Kidney epithelial cell (primary cell): Measurements from ENCODE around the gene MMEL1. TPM values are rescaled to one million over a fixed set of nuclear protein-coding genes. Genes with fewer than 3 reads are reported as not detected.
"Not testable (repeated sequence)": the region's sequence is repeated elsewhere in the genome, so short reads cannot be mapped to it uniquely, and the experiment has no call there.

Experiments used
- DNase-seq: peaks from one replicate; pipeline ENCODE4 v3.0.0-alpha.2; 2010; ENCODE audit warnings: low read depth
- H3K27me3 ChIP-seq: 2 replicates; pipeline ENCODE4 v1.6.0; 2011; ENCODE audit warnings: low read length; ENCODE audit not compliant: control insufficient read depth, insufficient read depth
- H3K36me3 ChIP-seq: 2 replicates; pipeline ENCODE4 v1.5.1; 2011; ENCODE audit warnings: low read length; ENCODE audit not compliant: control insufficient read depth, insufficient read depth
- H3K4me3 ChIP-seq: 2 replicates; pipeline ENCODE4 v1.5.1; 2011; ENCODE audit warnings: low read depth, mild to moderate bottlenecking, control low read depth, low read length
- CTCF ChIP-seq: IDR thresholded peaks from 2 replicates; pipeline ENCODE4 v1.5.1; 2011; ENCODE audit warnings: mild to moderate bottlenecking, moderate library complexity, low read length, control low read depth, inconsistent platforms; ENCODE audit not compliant: insufficient read depth, poor library complexity, severe bottlenecking
- total RNA-seq: library from RNA; depleted of rRNA; stranded (reverse); fragments of >200 nt; gene quantifications from 2 replicates; pipeline ENCODE4 v1.2.3, GENCODE V29; 2015

The MMEL1 gene
- total RNA-seq, 1 donor from 2014 or later: not detected

GRCh38 chr1:2583331-2583791 is 49.5 kb downstream of the MMEL1 start:
- Histone ChIP-seq H3K4me3 (no peak overlapping the region), H3K27me3 (no peaks in the 10 kb centered on the region), H3K36me3 (no peaks in the 10 kb centered on the region)
- DNase-seq: no peak
- TF ChIP-seq CTCF: no peak

GRCh38 chr1:2582391-2582790 is 50.4 kb downstream of the MMEL1 start:
- Histone ChIP-seq H3K36me3 (no peaks in the 10 kb centered on the region), H3K27me3 (no peaks in the 10 kb centered on the region), H3K4me3 (no peak overlapping the region)
- TF ChIP-seq CTCF: no peak
- DNase-seq: no peak

- Histone ChIP-seq H3K36me3 (no peaks in the 10 kb centered on the region), H3K27me3 (no peaks in the 10 kb centered on the region), H3K4me3 (no peak overlapping the region)
- no peak for TF ChIP-seq CTCF
- DNase-seq: no peak
These were observed 52.1 kb downstream of the MMEL1 start for GRCh38 chr1:2580691-2581090.

GRCh38 chr1:2578758-2579118 is 54.1 kb downstream of the MMEL1 start:
- no peak for TF ChIP-seq CTCF
- no peak for DNase-seq
- no peaks in the 10 kb centered on the region for H3K36me3 ChIP-seq

GRCh38 chr1:2577565-2578075 is 55.2 kb downstream of the MMEL1 start:
- not testable (repeated sequence) for H3K4me3 ChIP-seq, DNase-seq, H3K36me3 ChIP-seq, H3K27me3 ChIP-seq

More at GRCh38 chr1:2578758-2579118, 54.1 kb downstream of the MMEL1 start:
- Histone ChIP-seq H3K4me3 (no peak overlapping the region), H3K27me3 (no peaks in the 10 kb centered on the region)

- Histone ChIP-seq H3K27me3 (no peaks in the 10 kb centered on the region), H3K4me3 (no peak overlapping the region), H3K36me3 (no peaks in the 10 kb centered on the region)
- DNase-seq: no peak
- TF ChIP-seq CTCF: no peak
These were observed 56.8 kb downstream of the MMEL1 start for GRCh38 chr1:2575801-2576663.
